Natural killer cell (primary cell): ENCODE measurements around the gene TNFAIP3. TPM values are rescaled to one million over a fixed set of nuclear protein-coding genes. Genes with fewer than 3 reads are reported as not detected.
A peak's percentile ranks its signal among the peaks of the same experiment; 100 is the strongest.

Experiments
- ATAC-seq, 3 donors: fragments of 150-1000 bp in 2 of 3; fragments of 200-7000 bp in 1 of 3; cut with Tn5 transposase; 1 replicate in 1 of 3; 2 replicates in 2 of 3; pipeline ENCODE4 v1.10.0; 2021; ENCODE audit warnings: mild to moderate bottlenecking in 2 of 3, moderate library complexity in 2 of 3
- DNase-seq, 2 donors: peaks; one replicate each; pipeline versions ENCODE4 v3.0.0 to v3.0.0-alpha.2; 2013 to 2021; ENCODE audit warnings: mixed read lengths in 1 of 2
- H3K27ac ChIP-seq: one replicate; pipeline ENCODE4 v1.5.1; 2013; ENCODE audit warnings: mild to moderate bottlenecking, low read length
- H3K27me3 ChIP-seq: one replicate; pipeline ENCODE4 v1.6.1; 2013; ENCODE audit warnings: low read length; ENCODE audit not compliant: control insufficient read depth, insufficient read depth
- H3K36me3 ChIP-seq: one replicate; pipeline ENCODE4 v1.6.1; 2013; ENCODE audit warnings: low read length; ENCODE audit not compliant: control insufficient read depth, insufficient read depth
- H3K4me1 ChIP-seq: one replicate; pipeline ENCODE4 v1.6.1; 2013; ENCODE audit warnings: low read length; ENCODE audit not compliant: control insufficient read depth, insufficient read depth
- H3K4me3 ChIP-seq: one replicate; pipeline ENCODE4 v1.5.1; 2013; ENCODE audit warnings: low read length
- H3K9me3 ChIP-seq: one replicate; pipeline ENCODE4 v1.6.1; 2013; ENCODE audit warnings: low read length; ENCODE audit not compliant: control insufficient read depth, insufficient read depth
- H3K27ac Mint-ChIP-seq, 2 donors: one replicate each; pipeline ENCODE4 v1.8.0; 2022; ENCODE audit warnings: mild to moderate bottlenecking in 2 of 2, mixed read lengths in 2 of 2, moderate library complexity in 1 of 2
- H3K27me3 Mint-ChIP-seq, 2 donors: one replicate each; pipeline ENCODE4 v1.8.0; 2022; ENCODE audit warnings: low read depth in 2 of 2, mixed read lengths in 2 of 2
- H3K36me3 Mint-ChIP-seq: one replicate; pipeline ENCODE4 v1.8.0; 2022; ENCODE audit warnings: mixed read lengths
- H3K4me1 Mint-ChIP-seq, 2 donors: one replicate each; pipeline ENCODE4 v1.8.0; 2022; ENCODE audit warnings: mixed read lengths in 2 of 2
- H3K4me3 Mint-ChIP-seq: one replicate; pipeline ENCODE4 v1.8.0; 2022; ENCODE audit warnings: mild to moderate bottlenecking, moderate library complexity, mixed read lengths
- H3K9me3 Mint-ChIP-seq, 2 donors: one replicate each; pipeline ENCODE4 v1.8.0; 2022; ENCODE audit warnings: mixed read lengths in 2 of 2
- WGBS: methylation state at CpG from one replicate; pipeline ENCODE4 v1.1.7; 2013; ENCODE audit warnings: missing lambda C conversion rate; ENCODE audit not compliant: insufficient coverage; 5-methylcytosine and 5-hydroxymethylcytosine counted together
- intact Hi-C: fragments of 100-400 bp; cut with micrococcal nuclease; formaldehyde crosslinking; loops from one replicate; pipeline ENCODE4 v1.14.2; 2022
- total RNA-seq, 4 donors: library from RNA; stranded (reverse); fragments of 120-200 nt in 1 of 4; gene quantifications; one replicate each; pipeline versions ENCODE4 v1.2.3 to v1.2.4, GENCODE V29; 2013 to 2022
- TF ChIP-seq, protein P1 (sequence below): fragments of 200-600 bp; IDR thresholded peaks from one replicate; pipeline ENCODE4 v1.8.0; 2022; ENCODE audit warnings: antibody characterized with exemption

Gene TNFAIP3
- total RNA-seq, 3 donors from 2014 or later (not counting 1 experiment from before 2014, with no cell fraction given): 1,163 to 1,298 (median 1,241) TPM

DNA sequence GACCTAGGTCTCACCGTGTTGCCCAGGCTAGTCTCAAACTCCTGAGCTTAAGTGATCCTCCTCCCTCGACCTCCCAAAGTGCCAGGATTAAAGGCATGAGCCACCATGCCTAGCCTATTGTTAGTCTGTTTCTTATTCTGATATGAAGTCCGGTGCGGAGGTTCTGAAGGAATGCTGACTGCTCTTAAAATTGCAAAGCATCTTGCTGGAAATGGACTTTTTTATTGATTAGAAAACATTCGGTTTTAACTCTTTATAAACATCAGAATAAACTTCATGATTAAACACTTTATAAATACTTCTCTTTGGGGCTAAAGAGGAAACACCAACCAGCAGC is 3.2 kb downstream of the TNFAIP3 start:
- H3K4me1 Mint-ChIP-seq: peaks cover 68 to 79% of the 10 kb centered on the region in 2 donors
- Histone ChIP-seq H3K4me3 (peak overlapping the region; percentile 15), H3K36me3 (peaks cover 32% of the 10 kb centered on the region), H3K4me1 (peaks cover 50% of the 10 kb centered on the region), H3K27ac (peak overlapping the region; percentile 97), H3K9me3 (no peaks in the 10 kb centered on the region), H3K27me3 (no peaks in the 10 kb centered on the region)
- intact Hi-C loops: loop anchor here (5.0 kb wide), 1 partner anchor 57 kb away; no protein-coding TSS in a partner anchor
- ATAC-seq (no peak), DNase-seq (peak in 1 of 2 donors; percentile 49)
- peaks cover 39% of the 10 kb centered on the region for H3K36me3 Mint-ChIP-seq
- no peaks in the 10 kb centered on the region for H3K27me3 Mint-ChIP-seq
- H3K4me3 Mint-ChIP-seq: peak overlapping the region; percentile 98
- H3K27ac Mint-ChIP-seq: peak overlapping the region; percentile 96 to 98
- H3K9me3 Mint-ChIP-seq: no peaks in the 10 kb centered on the region
- TF ChIP-seq, protein P1, sequence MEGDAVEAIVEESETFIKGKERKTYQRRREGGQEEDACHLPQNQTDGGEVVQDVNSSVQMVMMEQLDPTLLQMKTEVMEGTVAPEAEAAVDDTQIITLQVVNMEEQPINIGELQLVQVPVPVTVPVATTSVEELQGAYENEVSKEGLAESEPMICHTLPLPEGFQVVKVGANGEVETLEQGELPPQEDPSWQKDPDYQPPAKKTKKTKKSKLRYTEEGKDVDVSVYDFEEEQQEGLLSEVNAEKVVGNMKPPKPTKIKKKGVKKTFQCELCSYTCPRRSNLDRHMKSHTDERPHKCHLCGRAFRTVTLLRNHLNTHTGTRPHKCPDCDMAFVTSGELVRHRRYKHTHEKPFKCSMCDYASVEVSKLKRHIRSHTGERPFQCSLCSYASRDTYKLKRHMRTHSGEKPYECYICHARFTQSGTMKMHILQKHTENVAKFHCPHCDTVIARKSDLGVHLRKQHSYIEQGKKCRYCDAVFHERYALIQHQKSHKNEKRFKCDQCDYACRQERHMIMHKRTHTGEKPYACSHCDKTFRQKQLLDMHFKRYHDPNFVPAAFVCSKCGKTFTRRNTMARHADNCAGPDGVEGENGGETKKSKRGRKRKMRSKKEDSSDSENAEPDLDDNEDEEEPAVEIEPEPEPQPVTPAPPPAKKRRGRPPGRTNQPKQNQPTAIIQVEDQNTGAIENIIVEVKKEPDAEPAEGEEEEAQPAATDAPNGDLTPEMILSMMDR: no peak
- 69% methylated on average over 4 of the region's 5 CpGs for WGBS

DNA sequence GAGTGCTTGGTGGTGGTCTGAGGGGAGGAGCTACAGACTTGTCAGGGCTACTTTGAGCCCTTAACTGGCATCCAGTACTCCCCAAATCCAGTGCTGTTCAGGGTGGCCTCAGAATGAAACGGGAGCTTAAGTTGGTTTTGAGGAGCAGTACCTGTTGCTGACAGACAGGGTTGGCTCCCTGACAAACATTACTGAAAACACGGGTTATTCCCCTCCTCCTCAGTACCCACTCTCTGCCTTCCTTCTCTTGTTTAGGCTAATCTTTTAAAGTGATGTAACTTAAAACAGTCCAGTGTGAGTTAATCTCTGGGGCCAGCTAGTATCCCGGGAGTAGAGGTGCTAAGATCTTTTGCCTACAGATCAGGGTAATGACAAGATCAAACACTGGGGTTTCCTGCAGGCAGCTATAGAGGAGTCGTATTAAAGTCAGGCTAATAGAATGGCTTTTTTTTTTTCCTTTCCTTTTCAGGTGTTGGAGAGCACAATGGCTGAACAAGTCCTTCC is 3.7 kb downstream of the TNFAIP3 start:
- Histone ChIP-seq H3K27ac (peak overlapping the region; percentile 97), H3K4me1 (peaks cover 50% of the 10 kb centered on the region), H3K27me3 (no peaks in the 10 kb centered on the region), H3K9me3 (no peaks in the 10 kb centered on the region), H3K4me3 (peak overlapping the region; percentile 15), H3K36me3 (peaks cover 36% of the 10 kb centered on the region)
- intact Hi-C loops: loop anchor here (5.0 kb wide), 1 partner anchor 57 kb away; no protein-coding TSS in a partner anchor
- no peak for ATAC-seq
- Mint-ChIP-seq H3K27ac (peak overlapping the region; percentile 96 to 98), H3K36me3 (peaks cover 45% of the 10 kb centered on the region), H3K9me3 (no peaks in the 10 kb centered on the region), H3K27me3 (no peaks in the 10 kb centered on the region), H3K4me1 (peaks cover 69 to 79% of the 10 kb centered on the region in 2 donors), H3K4me3 (peak overlapping the region; percentile 98)
- 21% methylated on average over 3 of the region's 4 CpGs for WGBS
- peak in 1 of 2 donors; percentile 76 for DNase-seq
- TF ChIP-seq, protein P1: no peak

DNA sequence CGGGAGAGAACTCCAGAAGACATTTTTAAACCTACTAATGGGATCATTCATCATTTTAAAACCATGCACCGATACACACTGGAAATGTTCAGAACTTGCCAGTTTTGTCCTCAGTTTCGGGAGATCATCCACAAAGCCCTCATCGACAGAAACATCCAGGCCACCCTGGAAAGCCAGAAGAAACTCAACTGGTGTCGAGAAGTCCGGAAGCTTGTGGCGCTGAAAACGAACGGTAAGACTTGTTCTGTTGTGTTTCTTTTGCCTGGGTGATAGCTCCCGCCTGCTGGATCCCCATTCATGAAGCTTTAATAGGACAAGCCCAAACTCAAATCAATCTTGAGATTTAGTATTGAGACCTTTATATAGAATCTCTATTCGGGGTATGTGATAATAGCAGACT is 4.2 kb downstream of the TNFAIP3 start:
- H3K4me3 Mint-ChIP-seq: peak overlapping the region; percentile 98
- peaks cover 41% of the 10 kb centered on the region for H3K36me3 ChIP-seq
- peak overlapping the region; percentile 15 for H3K4me3 ChIP-seq
- H3K27ac ChIP-seq: peak overlapping the region; percentile 97
- ATAC-seq: no peak
- intact Hi-C loops: loop anchor here (5.0 kb wide), 1 partner anchor 56 kb away; no protein-coding TSS in a partner anchor
- no peaks in the 10 kb centered on the region for H3K9me3 Mint-ChIP-seq
- peak in 1 of 2 donors; percentile 57 for DNase-seq
- H3K27me3 ChIP-seq: no peaks in the 10 kb centered on the region
- H3K4me1 Mint-ChIP-seq: peaks cover 64 to 76% of the 10 kb centered on the region in 2 donors
- peaks cover 45% of the 10 kb centered on the region for H3K4me1 ChIP-seq
- no peaks in the 10 kb centered on the region for H3K9me3 ChIP-seq
- WGBS: 76% methylated on average over 10 of the region's 11 CpGs
- H3K36me3 Mint-ChIP-seq: peaks cover 45% of the 10 kb centered on the region
- H3K27ac Mint-ChIP-seq: peak overlapping the region; percentile 96 to 98
- TF ChIP-seq, protein P1: no peak
- no peaks in the 10 kb centered on the region for H3K27me3 Mint-ChIP-seq
